ENCODE data around the gene ANKRD13B.
A peak's percentile ranks its signal among the peaks of the same experiment; 100 is the strongest.
"Not testable (repeated sequence)": the region's sequence is repeated elsewhere in the genome, so short reads cannot be mapped to it uniquely, and the experiment has no call there.

Gene ANKRD13B

DNA sequence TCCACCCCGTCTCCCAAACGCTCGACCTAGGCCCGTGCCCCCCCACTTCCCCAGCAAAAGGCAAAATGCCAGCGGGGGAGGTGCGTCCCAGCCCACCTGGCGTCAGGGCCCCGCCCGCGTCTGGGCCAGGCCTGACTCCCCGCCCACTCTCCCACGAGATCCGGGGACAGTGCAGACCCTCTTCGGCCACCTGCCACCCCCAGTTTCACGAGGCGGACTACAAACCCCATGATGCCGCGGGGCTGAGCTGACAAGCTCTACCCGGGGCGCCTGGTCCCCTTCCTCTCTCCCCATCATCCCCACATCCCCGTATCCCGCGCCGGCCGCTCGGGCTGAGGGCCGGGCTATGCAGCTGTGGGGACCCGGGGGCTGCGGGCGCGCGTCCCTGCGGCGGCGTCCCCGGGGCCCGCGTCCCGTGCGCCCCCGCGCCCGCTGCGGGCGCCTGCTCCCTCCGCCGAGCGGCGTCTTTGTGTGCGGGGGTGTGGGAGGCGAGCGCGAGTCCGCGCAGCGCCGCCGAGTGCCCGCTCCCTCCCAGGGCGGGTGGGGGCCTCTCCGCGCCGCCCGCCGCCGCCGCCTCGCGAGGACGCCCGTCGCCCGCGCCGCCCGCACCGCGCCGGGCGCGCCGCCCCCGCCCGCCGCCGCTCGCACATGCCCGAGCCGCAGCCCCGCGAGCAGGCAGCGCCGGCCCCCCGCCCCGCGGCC is at the start of gene ANKRD13B:
Gene ANKRD13B (plus strand): TSS at position 283 of the 702 bp plus-strand sequence. CDS start 490 bp downstream, outside the sequence.
- peak; percentile 60 to 80 for DNase-seq

DNA sequence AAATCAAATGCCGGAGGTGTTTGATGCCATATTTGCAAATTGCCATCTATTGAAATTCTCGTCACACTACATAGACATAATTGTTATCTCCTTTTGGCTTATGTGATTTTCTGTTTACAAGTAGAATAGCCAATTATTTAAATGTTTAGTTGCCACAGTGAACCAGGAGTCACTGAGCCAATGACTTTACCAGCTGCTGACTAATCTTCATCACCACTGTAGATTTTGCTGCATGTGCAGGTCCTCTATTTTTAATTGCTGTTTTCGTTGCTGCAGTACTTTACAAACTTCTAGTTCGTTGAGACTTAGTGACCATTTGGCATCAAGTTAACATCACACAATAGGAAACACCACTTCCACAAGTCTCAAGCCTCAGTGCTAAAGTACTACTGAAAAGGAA is 48.9 kb upstream of the ANKRD13B start:
- DNase-seq = no peak

DNA sequence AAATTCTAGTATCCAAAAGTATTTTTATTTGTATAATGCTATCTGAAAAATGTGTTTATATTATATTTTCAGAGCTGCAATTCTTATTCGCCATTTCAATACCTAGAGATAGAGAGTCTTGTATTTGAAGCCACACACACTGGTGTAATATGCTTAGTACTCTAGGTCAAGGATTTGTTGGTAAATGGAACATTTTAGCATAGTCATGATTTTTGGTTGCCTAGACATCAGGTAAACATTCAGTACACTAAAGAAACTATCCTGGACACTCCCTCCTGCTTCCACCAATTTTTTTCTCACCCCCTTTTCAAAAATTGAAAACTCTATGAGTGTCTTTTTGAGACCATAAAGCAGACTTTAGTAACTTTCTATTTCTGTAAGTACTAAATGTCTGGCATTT is 46.8 kb upstream of the ANKRD13B start:
- no peak for DNase-seq

DNA sequence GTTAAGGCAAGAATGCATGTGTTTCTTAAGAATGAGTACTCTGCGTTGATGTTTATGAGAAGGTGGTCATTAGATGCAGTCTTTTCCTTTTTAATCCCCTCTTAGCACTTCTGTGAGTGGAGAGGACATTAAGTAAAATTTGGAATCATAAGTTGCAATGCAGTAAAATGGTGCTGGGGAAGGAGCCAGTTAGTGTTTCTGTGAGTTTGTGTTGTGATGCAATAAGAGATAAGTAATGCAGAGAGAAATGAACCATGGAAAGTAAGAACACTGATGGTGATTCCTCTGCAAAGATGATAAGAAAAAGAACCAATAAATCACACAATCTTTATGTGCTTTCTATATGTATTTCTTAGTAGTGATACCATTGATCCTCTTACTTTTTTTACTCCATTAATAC is 46.1 kb upstream of the ANKRD13B start:
- no peak for DNase-seq

DNA sequence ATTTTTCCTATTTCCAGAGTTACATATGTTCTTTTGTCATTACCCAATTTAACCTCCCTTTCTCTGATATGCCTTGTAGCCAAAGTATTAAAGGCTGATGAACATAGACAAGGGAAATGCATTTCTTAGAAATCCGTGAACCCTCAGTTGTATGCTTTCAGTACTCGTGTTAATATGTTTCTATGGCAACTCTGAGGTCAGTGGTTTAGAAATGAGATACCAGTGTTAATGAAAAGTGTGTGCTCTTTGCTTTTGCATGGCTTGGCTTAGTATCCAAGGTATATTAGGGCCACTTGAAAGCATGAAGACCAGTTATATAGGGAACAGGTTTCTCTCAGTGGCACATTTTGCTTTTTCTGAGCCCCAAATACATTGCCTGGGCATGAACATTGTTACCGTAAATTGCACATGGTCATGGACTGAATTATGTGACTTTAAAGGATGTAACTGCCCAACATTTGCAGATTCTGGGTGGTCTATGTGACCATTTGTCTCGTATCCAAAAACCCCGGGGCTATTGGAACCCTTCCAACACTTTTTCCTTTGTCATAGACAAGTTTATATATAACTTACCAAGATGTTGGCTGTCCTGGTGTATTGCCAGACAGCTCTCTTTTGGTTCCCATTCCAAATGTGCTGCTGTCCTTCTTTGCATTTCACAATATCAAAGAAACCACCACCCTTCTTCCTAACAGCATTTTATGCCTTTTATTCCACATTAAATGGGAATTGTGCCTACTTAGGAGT is 43.6 kb upstream of the ANKRD13B start:
- no peak for DNase-seq

DNA sequence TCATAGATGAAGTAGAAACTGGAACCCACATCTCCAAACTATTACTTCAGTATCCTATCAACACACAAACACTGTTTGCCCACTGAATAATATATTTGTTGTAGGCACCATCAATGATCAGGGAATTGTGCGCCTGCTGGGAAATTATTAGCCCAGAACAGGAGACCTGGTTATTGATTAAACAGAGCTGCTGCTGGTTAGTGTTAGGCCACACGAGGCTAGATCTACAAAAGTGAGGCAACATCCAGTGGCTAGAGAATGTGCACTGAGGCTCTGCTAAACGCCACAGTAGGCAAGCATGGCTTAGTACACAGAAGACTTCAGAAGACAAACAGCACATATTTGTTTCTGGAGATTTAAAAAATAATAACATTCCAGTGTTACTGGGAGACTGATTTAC is 37.1 kb upstream of the ANKRD13B start:
- DNase-seq = no peak

DNA sequence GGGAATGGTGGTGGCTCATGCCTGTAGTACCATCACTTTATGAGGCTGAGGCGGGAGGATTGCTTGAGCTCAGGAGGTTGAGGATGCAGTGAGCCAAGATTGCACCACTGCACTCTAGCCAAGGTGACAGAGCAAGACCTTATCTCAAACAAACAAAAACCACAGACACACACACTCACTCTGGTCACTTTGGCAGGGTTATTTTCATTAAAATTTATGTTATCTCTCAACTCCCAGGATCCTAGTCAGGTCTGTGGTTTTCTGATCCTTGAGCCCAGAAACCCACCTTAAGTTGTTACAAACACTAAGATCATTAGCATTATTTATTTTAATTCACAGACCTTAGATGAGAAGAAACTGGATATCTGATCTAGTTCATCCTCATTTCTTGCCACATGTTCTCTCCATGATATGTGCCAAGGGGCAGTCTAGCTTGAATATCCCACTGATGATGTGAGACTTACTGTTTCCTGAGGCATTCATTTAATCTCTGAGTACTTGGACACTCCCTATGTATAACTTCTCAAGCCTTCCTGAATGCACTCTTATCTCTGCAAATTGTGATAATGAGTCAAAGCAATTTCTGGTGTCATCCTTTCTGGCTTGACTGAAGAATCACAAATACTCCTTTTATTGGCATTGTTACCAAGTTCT is 35.7 kb upstream of the ANKRD13B start:
- DNase-seq = no peak

DNA sequence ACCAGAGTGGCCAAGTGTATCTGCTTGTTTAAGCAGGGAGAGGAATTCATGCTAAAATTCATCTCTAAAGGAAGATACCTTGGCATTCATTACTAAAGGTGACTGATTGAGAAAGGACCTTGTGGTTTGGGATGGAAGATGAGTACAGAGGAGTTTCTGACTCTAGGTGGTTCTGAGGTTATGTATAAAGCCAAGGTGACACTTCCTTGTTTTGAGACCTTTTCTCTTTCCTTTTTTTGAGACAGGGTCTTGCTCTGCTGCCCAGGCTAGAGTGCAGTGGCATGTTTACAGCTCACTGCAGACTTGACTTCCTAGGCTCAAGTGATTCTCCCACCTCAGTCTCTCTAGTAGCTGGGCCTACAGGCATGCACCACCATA is 35.2 kb upstream of the ANKRD13B start:
- DNase-seq = no peak

DNA sequence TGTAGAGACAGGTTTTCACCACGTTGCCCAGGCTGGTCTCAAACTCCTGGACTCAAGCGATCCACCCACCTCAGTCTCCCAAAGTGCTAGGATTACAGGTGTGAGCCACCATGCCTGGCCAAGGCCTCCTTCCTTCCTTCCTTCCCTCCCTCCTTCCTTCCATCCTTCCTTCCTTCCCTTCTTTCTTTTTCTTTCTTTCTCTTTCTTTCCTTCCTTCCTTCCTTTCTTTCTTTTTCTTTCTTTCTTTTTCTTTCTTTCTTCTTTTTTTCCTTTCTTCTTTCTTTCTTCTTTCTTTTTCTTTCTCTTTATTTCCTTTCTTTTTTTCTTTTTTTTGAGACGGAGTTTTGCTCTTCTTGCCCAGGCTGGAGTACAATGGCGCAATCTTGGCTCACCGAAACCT is 34.8 kb upstream of the ANKRD13B start:
- not testable (repeated sequence) for DNase-seq

DNA sequence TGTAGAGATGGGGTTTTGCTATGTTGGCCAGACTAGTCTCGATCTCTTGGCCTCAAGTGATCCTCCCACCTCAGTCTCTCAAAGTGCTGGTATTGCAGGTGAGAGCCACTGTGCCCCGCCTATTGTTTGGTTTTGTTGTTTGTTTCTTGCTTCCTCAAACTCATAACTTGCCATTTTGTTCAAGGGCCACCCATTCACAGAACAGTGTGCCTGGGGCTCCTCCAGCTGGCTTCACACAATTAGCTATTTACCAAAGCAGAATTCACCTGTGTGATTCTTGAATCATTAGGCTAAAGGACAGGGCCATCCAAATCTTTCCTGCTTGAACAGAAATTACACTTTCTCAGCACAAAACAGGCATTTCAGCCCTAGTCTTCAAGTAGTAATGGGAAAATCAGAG is 33.3 kb upstream of the ANKRD13B start:
- no peak for DNase-seq

DNA sequence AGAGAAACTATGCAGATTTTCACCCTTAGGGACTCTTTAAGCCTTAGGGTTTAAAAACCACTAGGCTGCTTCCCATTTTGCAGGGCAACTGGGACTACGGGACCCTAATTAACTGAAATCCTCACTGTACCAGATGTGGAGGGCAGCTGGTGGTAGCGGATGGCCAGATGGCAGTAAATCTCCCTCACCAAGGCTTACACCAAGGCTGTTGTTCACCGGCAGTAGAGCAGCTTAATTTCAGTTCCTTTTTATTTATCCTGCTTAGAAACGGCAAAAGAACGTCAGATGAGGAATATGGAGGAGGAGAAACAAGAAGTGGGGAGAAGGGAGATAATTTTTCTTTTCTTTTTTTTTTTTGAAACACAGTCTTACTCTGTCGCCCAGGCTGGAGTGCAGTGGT is 32.6 kb upstream of the ANKRD13B start:
- peak in 1 of 2 donors; percentile 18 for DNase-seq

DNA sequence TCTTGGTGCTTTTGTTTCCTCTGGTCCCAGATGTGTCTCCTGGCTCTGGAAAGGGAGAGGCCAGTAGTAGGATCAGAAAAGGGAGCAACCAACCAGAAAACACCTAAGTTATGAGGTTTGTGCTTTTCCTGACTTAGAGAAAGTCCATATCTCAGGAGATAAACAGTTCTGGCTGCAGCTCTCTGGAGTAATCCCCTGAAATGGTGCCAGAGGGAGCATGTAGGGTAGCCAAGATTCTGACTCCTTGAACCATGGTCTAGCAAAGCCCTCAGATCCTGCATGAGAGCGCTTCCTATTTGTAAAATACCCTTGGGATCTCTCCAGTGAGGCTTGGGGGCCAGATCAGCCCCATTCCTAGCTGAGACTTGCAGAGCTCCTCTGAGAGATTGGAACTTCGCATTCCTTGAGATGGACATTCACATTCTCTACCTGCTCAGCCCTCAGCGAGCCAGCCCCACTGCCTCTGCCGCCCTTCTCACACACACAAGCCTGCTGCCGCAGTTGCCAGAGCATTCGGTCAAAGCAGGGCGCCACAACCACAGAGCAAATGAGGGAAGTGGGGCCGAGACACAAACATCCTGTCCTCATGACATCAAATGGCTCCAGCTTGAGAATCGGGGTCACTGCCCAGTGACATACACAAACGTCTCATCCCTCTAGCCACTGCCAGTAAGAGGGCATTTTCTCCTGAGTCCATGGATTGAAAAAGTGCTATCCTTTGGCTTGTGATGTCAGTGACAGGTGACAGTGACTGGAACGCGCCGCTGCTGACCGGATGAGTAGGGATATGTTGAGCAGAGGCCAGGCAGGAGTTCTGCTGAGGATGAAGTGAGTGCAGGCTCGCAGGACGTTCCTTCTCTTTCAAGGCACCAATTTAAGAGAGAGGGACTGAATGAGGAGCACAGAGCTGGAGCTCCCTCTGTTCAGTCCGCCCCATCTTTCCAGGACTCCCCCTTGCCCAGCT is 31.1 kb upstream of the ANKRD13B start:
- peak in 1 of 2 donors; percentile 34 for DNase-seq

DNA sequence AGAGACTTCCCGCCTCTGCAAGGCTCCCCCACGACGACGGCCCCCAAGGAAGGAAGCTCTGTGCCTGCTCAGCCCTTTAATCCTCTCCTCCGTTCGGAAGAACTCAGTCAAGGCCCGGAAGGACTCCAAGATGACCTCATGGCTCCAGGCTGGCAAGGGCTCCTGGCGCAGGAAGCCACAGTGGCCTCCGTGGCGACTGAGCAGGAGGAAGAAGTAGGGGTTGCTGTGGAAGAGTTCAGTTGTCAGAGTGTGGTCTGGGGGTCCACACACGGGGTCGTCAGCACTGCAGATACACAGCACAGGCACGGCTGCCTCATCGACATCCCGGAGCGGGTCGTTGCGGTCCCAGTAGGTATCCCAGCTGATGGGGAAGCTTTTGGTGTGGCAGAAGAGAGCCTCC is 30.3 kb upstream of the ANKRD13B start:
- DNase-seq = no peak

DNA sequence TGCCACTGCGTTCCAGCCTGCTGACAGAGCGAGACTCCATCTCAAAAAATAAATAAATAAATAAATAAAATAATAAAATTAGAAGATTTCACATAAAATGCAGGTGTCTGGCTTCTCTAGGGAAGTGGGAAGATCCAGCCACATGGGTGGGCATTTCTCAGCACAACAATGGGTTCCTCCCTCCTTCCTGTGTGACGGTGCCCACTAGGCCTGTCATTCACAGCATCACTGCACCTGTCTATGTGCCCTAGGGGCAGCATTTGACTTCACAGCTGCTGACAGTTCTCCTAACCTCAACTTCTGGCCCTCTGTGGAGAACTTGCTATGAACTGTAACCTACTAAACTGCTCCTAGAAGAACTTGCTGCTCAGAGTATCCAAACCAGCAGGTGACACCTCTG is 29.1 kb upstream of the ANKRD13B start:
- DNase-seq = no peak

DNA sequence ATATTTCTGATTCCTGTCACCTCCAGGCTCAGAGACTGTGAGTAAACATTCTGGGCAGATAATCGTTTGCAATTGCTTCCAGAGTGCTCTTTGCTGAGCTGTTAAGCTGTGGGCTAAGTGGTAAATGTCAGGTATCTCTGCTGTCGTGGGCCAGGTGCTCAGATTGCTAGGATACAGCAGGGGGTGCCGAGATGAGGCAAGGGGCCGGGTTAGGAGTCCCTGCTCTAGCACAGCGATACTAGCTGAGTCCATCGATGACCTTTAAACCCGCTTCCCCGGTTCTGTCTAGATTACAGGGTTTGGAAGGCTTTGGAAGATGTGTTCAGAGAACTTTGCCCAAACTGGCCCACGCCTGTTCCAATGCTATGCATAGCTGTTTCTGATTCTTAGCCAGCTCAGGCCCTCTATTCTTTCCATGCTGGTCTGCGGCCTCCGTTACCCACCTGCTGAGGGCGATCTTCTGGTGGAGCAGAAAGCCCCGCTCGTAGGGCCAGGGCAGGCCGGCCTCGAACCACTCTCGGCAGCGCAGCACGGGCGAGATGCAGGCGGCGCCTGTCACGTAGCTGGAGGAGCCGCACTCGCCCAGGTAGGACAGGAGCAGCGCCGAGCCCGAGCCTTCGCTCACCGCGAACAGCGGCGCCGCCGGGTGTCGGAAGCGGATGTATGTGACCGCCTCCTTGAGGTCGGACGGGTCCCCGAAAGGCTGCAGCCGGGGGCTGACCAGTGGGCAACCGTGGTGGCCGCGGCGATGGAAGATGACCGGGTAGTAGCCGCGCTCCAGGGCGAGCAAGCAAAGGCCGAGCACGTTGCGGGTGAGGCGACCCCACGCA is 27.1 kb upstream of the ANKRD13B start:
- no peak for DNase-seq

DNA sequence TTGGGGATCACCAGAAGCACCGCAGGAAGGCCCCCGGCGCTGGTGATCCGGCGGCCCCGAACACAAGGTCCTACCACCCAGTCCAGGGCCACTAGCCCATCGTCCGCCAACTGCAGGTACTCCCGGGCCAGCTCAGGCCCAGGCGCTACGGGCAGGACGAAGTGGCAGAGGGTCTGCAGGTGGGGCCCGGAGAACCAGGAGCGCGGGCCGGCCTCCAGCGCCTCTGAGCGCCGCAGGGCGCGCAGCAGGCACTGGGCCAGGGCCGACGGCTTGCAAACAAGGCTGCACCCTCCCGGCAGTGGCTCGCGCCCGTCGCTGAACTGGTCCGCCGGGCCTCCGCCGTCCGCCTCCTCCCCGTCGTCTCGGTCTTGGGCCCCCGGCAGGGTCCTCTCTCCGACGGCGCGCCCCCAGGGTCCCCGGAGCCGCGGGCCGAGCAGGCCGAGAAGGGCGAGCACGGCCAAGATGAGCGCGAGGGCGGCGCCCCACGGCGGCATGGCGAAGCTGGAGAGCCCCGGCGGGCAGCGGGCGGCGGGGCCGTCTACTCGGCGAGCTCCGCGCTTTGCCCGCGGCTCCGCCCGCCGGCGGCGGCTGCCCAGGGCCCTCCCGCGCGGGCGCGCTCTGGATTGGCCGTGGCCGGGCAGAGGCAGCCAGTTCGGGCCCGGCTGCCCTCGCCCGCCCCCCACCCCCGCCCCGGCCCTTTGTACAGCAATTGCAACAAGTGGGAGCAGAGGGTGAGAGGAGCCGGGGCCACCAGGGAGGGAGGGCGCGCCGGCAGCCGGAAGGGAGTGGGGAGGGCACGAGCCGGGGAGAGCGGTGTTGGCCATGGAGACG is 26.2 kb upstream of the ANKRD13B start, which contains the start of gene ABHD15:
Gene ABHD15 (minus strand): TSS at position 565 of the 831 bp plus-strand sequence. CDS start 71 bp downstream, at position 494.
- DNase-seq = peak; percentile 50 to 66

DNA sequence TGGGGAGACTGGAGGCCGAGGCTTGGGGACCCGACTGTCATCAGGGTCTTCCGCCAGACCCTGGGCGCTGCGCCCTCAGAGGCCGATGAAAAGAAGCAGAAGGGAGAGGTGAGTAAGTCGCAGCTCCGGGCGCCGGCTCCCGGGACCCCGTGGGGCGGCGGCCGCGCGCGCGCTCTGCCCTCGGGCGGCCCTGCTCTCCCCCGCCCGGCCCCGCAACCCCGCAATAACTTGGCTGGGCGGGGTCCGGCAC is 25.7 kb upstream of the ANKRD13B start:
- DNase-seq = no peak

DNA sequence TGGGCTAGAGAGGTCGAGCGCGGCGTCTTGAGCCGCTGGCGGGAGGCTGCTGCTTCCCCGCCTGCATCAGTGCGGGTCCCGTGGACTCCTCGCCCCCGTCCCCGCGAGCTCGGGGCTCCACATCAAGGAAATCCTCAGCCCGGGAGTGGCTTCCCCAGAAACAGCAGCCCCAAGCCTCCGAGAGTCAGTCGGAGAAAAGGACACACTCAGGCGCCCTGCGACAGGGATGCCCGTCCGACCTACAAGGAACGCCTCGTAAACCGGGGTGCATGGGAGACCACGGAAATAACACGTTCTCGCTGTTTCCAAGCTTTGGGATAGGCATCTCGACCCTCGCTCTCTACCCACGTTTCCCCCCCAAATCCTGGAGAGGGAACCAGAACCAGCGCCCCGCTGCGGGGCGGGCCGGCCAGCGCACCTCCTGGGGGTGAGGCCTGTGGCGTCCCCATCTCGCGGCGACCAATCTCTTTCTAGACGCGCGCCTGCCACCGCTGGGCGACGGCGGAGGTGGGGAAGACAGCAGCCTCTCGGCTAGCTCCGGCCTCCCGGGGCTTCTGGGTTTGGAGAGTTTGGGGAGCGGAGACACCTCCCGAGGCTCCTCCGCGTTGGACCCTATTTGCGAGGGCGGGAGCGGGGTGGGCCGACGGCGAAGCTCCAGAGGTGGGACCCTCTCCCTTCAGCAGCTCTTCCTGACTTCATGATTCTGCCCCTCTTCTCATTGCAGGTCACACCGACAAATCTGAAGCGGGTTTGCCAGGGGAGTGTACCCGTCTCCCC is 25.2 kb upstream of the ANKRD13B start:
- peak; percentile 46 to 51 for DNase-seq

DNA sequence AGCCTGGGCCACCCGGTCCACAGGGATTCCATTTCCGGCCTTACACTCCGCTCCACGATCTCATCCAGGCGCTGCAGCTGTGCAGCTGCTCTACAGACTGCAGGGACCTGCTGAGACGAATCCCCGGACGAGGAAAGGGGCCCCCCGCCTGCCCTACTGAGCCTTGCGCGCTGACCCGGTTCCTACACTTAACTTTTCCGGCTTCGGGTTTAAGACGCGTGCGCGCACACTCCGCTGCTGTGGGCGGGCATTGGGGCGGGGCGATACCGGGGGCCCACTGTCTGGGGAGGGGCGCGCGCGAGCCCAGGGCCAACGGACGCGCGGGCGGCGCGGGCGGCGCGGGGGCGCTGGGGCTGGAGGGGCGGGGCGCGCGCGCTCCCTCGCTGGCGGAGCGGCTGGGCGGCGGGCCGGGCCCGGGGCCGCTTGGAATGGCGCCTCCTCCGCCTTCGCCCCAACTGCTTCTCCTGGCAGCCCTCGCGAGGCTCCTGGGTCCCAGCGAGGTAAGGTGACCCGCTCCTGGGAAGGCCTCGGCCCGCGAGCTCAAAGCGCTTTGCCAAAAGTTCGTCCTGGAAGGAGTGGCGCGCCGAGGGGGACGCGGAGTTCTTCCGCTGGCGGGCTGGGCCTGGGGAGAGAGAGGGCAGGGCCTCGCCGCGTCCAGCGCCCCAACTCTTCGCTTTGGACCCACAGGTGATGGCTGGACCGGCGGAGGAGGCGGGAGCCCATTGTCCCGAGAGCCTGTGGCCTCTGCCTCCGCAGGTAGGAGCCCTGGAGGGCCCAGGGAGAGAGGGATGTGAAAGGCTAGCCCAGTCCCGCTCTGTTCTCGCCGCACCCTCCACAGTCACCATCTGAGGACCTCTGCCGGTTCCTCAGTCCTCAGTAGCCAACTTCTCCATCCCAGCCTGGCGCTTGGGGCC is 24.3 kb upstream of the ANKRD13B start, which contains the start of gene TP53I13:
Gene TP53I13 (plus strand): TSS at position 371 of the 914 bp plus-strand sequence. CDS start 58 bp downstream, at position 429.
- DNase-seq = peak; percentile 64 to 81
